H9 (cell line): ENCODE measurements around the gene NHLH1. TPM values are rescaled to one million over a fixed set of nuclear protein-coding genes. Genes with fewer than 3 reads are reported as not detected.
A peak's percentile ranks its signal among the peaks of the same experiment; 100 is the strongest.

ENCODE experiments used
- DNase-seq: peaks from one replicate; pipeline ENCODE4 v3.0.0-alpha.2; 2017
- H2AFZ ChIP-seq: one replicate; pipeline ENCODE4 v1.6.1; 2013; ENCODE audit warnings: mild to moderate bottlenecking, low read length, control low read depth, moderate library complexity
- H2AK5ac ChIP-seq: 2 replicates; pipeline ENCODE4 v1.6.1; 2013; ENCODE audit warnings: low read length, control low read depth, mixed read lengths; ENCODE audit not compliant: insufficient read length
- H2BK120ac ChIP-seq: one replicate; pipeline ENCODE4 v1.6.1; 2013; ENCODE audit warnings: low read depth, mild to moderate bottlenecking, low read length, control low read depth, inconsistent platforms; ENCODE audit not compliant: poor library complexity, severe bottlenecking
- H2BK12ac ChIP-seq: 2 replicates; pipeline ENCODE4 v1.6.1; 2013; ENCODE audit warnings: low read length, control low read depth, mixed read lengths, low read depth; ENCODE audit not compliant: insufficient read length
- H2BK15ac ChIP-seq: 2 replicates; pipeline ENCODE4 v1.6.1; 2013; ENCODE audit warnings: low read depth, low read length, control low read depth
- H2BK20ac ChIP-seq: one replicate; pipeline ENCODE4 v1.6.1; 2013; ENCODE audit warnings: low read depth, mild to moderate bottlenecking, low read length, control low read depth, inconsistent platforms; ENCODE audit not compliant: poor library complexity, severe bottlenecking
- H2BK5ac ChIP-seq: 2 replicates; pipeline ENCODE4 v1.6.1; 2013; ENCODE audit warnings: low read length, control low read depth, mixed read lengths; ENCODE audit not compliant: insufficient read length
- H3K14ac ChIP-seq: 2 replicates; pipeline ENCODE4 v1.6.1; 2013; ENCODE audit warnings: low read length, control low read depth; ENCODE audit not compliant: insufficient read depth
- H3K18ac ChIP-seq: 2 replicates; pipeline ENCODE4 v1.6.1; 2013; ENCODE audit warnings: low read depth, mild to moderate bottlenecking, mixed read lengths, low read length, control low read depth; ENCODE audit not compliant: insufficient read length
- H3K23ac ChIP-seq: 2 replicates; pipeline ENCODE4 v1.6.1; 2013; ENCODE audit warnings: low read length, control low read depth, mixed read lengths, low read depth; ENCODE audit not compliant: insufficient read length
- H3K23me2 ChIP-seq: 2 replicates; pipeline ENCODE4 v1.6.1; 2013; ENCODE audit warnings: low read depth, mild to moderate bottlenecking, mixed read lengths, low read length, control low read depth; ENCODE audit not compliant: insufficient read length, poor library complexity, severe bottlenecking
- H3K27ac ChIP-seq: 2 replicates; pipeline ENCODE4 v1.5.1; 2013; ENCODE audit warnings: low read length, control low read depth, mixed read lengths, low read depth; ENCODE audit not compliant: insufficient read length
- H3K27me3 ChIP-seq: 2 replicates; pipeline ENCODE4 v1.6.1; 2013; ENCODE audit warnings: low read length, control low read depth, inconsistent platforms; ENCODE audit not compliant: insufficient read depth
- H3K4ac ChIP-seq: 2 replicates; pipeline ENCODE4 v1.6.1; 2013; ENCODE audit warnings: low read depth, mild to moderate bottlenecking, control low read depth, inconsistent platforms, low read length, moderate library complexity
- H3K4me1 ChIP-seq: 2 replicates; pipeline ENCODE4 v1.6.1; 2013; ENCODE audit warnings: low read length, control low read depth, inconsistent platforms; ENCODE audit not compliant: insufficient read depth
- H3K4me2 ChIP-seq: 2 replicates; pipeline ENCODE4 v1.6.1; 2013; ENCODE audit warnings: low read length, control low read depth, mixed read lengths; ENCODE audit not compliant: insufficient read length, insufficient read depth
- H3K56ac ChIP-seq: 2 replicates; pipeline ENCODE4 v1.6.1; 2013; ENCODE audit warnings: low read depth, mild to moderate bottlenecking, mixed read lengths, low read length, control low read depth; ENCODE audit not compliant: insufficient read length
- H3K79me1 ChIP-seq: 2 replicates; pipeline ENCODE4 v1.6.1; 2013; ENCODE audit warnings: low read depth, mild to moderate bottlenecking, moderate library complexity, low read length, control low read depth, inconsistent platforms; ENCODE audit not compliant: insufficient read depth, poor library complexity, severe bottlenecking
- H3K79me2 ChIP-seq: 2 replicates; pipeline ENCODE4 v1.6.1; 2013; ENCODE audit warnings: low read length, control low read depth, inconsistent platforms; ENCODE audit not compliant: insufficient read depth
- H3K9ac ChIP-seq: 2 replicates; pipeline ENCODE4 v1.6.1; 2013; ENCODE audit warnings: low read length, control low read depth, mixed read lengths; ENCODE audit not compliant: insufficient read length; ENCODE audit errors: extremely low read depth
- H3K9me3 ChIP-seq: one replicate; pipeline ENCODE4 v1.6.1; 2013; ENCODE audit warnings: low read depth, low read length, inconsistent platforms; ENCODE audit not compliant: control insufficient read depth
- H3T11ph ChIP-seq: one replicate; pipeline ENCODE4 v1.6.1; 2013; ENCODE audit warnings: mild to moderate bottlenecking, low read length, control low read depth, inconsistent platforms
- H4K20me1 ChIP-seq: one replicate; pipeline ENCODE4 v1.6.1; 2013; ENCODE audit not compliant: control insufficient read depth, insufficient read length, insufficient read depth
- H4K5ac ChIP-seq: 2 replicates; pipeline ENCODE4 v1.6.1; 2013; ENCODE audit warnings: low read depth, mild to moderate bottlenecking, mixed read lengths, low read length, control low read depth; ENCODE audit not compliant: insufficient read length
- H4K8ac ChIP-seq: replicated peaks from 2 replicates; pipeline ENCODE4 v1.6.1; 2013; ENCODE audit warnings: low read length, control low read depth, mixed read lengths, low read depth; ENCODE audit not compliant: insufficient read length
- H4K91ac ChIP-seq: 2 replicates; pipeline ENCODE4 v1.6.1; 2013; ENCODE audit warnings: low read depth, mild to moderate bottlenecking, moderate library complexity, mixed read lengths, low read length, control low read depth; ENCODE audit not compliant: insufficient read length
- H3K27ac Mint-ChIP-seq, 3 experiments: 2 replicates in 2 of 3; 3 replicates in 1 of 3; pipeline ENCODE4 v1.8.0; 2020 to 2021; ENCODE audit warnings: mixed read lengths in 3 of 3, mild to moderate bottlenecking in 1 of 3, moderate library complexity in 1 of 3
- H3K27me3 Mint-ChIP-seq: 2 replicates; pipeline ENCODE4 v1.8.0; 2021; ENCODE audit warnings: low read depth, mild to moderate bottlenecking, moderate library complexity, mixed read lengths
- H3K36me3 Mint-ChIP-seq, 3 experiments: 2 replicates in 2 of 3; 3 replicates in 1 of 3; pipeline ENCODE4 v1.8.0; 2020 to 2021; ENCODE audit warnings: low read depth in 3 of 3, mixed read lengths in 3 of 3; ENCODE audit not compliant: insufficient read depth in 1 of 3
- H3K4me1 Mint-ChIP-seq, 2 experiments: 2 replicates each; pipeline ENCODE4 v1.8.0; 2020; ENCODE audit warnings: mixed read lengths in 2 of 2
- H3K4me3 Mint-ChIP-seq, 2 experiments: 2 replicates in 1 of 2; 3 replicates in 1 of 2; pipeline ENCODE4 v1.8.0; 2020 to 2021; ENCODE audit warnings: mild to moderate bottlenecking in 2 of 2, mixed read lengths in 2 of 2, moderate library complexity in 1 of 2
- H3K9me3 Mint-ChIP-seq, 2 experiments: 2 replicates in 1 of 2; 3 replicates in 1 of 2; pipeline ENCODE4 v1.8.0; 2020; ENCODE audit warnings: mild to moderate bottlenecking in 2 of 2, mixed read lengths in 2 of 2, moderate library complexity in 1 of 2
- WGBS: extraction: QIAGEN DNeasy Blood & Tissue Kit; methylation state at CpG from one replicate; pipeline ENCODE4 v1.1.7; 2013; ENCODE audit warnings: missing lambda C conversion rate, low lambda C conversion rate, mixed read lengths; ENCODE audit not compliant: insufficient read length; ENCODE audit errors: extremely low coverage; 5-methylcytosine and 5-hydroxymethylcytosine counted together
- total RNA-seq: library from RNA; stranded (reverse); gene quantifications from 2 replicates; pipeline ENCODE4 v1.2.1, GENCODE V29; 2021
- TF ChIP-seq, protein P1 (sequence below): fragments of 200-600 bp; sonication (generic); conservative IDR thresholded peaks from 3 replicates; pipeline ENCODE4 v1.8.0; 2021; ENCODE audit warnings: antibody characterized with exemption, mild to moderate bottlenecking

NHLH1 gene
- total RNA-seq, 1 experiment from 2014 or later: 1.5 TPM

GRCh38 chr1:160367516-160367900 lies 637 bp downstream of the NHLH1 start:
- H3K9me3 Mint-ChIP-seq: no peaks in the 10 kb centered on the region
- Histone ChIP-seq H3K9me3 (no peaks in the 10 kb centered on the region), H4K20me1 (no peaks in the 10 kb centered on the region), H3K79me1 (no peaks in the 10 kb centered on the region), H2BK120ac (no peak overlapping the region), H3K4me1 (no peaks in the 10 kb centered on the region), H3K18ac (no peak overlapping the region), H4K5ac (no peak overlapping the region), H2AK5ac (no peak overlapping the region), H4K91ac (no peak overlapping the region), H3K9ac (no peak overlapping the region), H3K23ac (no peak overlapping the region), H3K14ac (no peak overlapping the region; the same call in 1 of the 2 replicates), H3K27ac (no peak overlapping the region), H3K79me2 (no peaks in the 10 kb centered on the region), H3T11ph (no peak overlapping the region), H2BK15ac (no peak overlapping the region), H3K4me2 (no peak overlapping the region), H3K23me2 (no peaks in the 10 kb centered on the region), H3K27me3 (no peaks in the 10 kb centered on the region), H2BK5ac (no peak overlapping the region), H2BK12ac (no peak overlapping the region), H3K56ac (no peak overlapping the region), H3K4ac (no peak overlapping the region), H2BK20ac (no peak overlapping the region), H2AFZ (no peak overlapping the region), H4K8ac (no peak overlapping the region)
- H3K27me3 Mint-ChIP-seq: peaks cover 4% of the 10 kb centered on the region; the same call in 1 of the 2 replicates
- WGBS: no CpG with 5 or more reads among the region's 4 CpGs
- peak overlapping the region in 1 of 3 experiments; percentile 69; a peak in 1 of 7 replicates for H3K27ac Mint-ChIP-seq
- TF ChIP-seq, protein P1, sequence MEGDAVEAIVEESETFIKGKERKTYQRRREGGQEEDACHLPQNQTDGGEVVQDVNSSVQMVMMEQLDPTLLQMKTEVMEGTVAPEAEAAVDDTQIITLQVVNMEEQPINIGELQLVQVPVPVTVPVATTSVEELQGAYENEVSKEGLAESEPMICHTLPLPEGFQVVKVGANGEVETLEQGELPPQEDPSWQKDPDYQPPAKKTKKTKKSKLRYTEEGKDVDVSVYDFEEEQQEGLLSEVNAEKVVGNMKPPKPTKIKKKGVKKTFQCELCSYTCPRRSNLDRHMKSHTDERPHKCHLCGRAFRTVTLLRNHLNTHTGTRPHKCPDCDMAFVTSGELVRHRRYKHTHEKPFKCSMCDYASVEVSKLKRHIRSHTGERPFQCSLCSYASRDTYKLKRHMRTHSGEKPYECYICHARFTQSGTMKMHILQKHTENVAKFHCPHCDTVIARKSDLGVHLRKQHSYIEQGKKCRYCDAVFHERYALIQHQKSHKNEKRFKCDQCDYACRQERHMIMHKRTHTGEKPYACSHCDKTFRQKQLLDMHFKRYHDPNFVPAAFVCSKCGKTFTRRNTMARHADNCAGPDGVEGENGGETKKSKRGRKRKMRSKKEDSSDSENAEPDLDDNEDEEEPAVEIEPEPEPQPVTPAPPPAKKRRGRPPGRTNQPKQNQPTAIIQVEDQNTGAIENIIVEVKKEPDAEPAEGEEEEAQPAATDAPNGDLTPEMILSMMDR: no peak
- H3K4me1 Mint-ChIP-seq: peaks cover 33 to 59% of the 10 kb centered on the region in 2 experiments
- no peak overlapping the region for H3K4me3 Mint-ChIP-seq
- H3K36me3 Mint-ChIP-seq: peaks cover 0 to 2% (median 0%) of the 10 kb centered on the region in 3 experiments; a peak in 1 of 7 replicates
- no peak for DNase-seq
